ENCODE data around the gene E2F6. TPM values are rescaled to one million over a fixed set of nuclear protein-coding genes. Genes with fewer than 3 reads are reported as not detected.

Gene E2F6, protein sequence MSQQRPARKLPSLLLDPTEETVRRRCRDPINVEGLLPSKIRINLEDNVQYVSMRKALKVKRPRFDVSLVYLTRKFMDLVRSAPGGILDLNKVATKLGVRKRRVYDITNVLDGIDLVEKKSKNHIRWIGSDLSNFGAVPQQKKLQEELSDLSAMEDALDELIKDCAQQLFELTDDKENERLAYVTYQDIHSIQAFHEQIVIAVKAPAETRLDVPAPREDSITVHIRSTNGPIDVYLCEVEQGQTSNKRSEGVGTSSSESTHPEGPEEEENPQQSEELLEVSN
- total RNA-seq (14.6 and 15.7 TPM in 2 replicates), polyA plus RNA-seq (7.1 and 7.9 TPM in 2 replicates), polyA minus RNA-seq (8.5 and 9.0 TPM in 2 replicates), Bru-seq, nascent RNA (percentile 90 among the genes with signal in this experiment), BruChase-seq, experiment 1, labeled RNA remaining after a 6-hour chase (percentile 72 among the genes with signal in this experiment), BruChase-seq, experiment 2, labeled RNA remaining after a 2-hour chase (percentile 82 among the genes with signal in this experiment)
- 8.0 and 8.9 TPM in 2 replicates for polyA plus RNA-seq (2011; cell fraction: cytosol; rRNA removed)
- polyA plus RNA-seq (2011; cell fraction: nucleus; rRNA removed): 14.1 and 16.6 TPM in 2 replicates
- 12.7 and 13.3 TPM in 2 replicates for polyA plus RNA-seq (2012)
- polyA minus RNA-seq (2011; cell fraction: cytosol; rRNA and poly(A)+ RNA removed): 9.2 TPM
- polyA minus RNA-seq (2011; cell fraction: nucleus; rRNA and poly(A)+ RNA removed): 9.9 and 11.1 TPM in 2 replicates
- long read RNA-seq, transcript E2F6-202 (7 exons, 3,218 nt): major isoform, 13 of 33 reads
- long read RNA-seq, partial matches to known transcripts: 2 of 33 reads
- long read RNA-seq, other reads (novel, unspliced or antisense): 9 of 33 reads

DNA sequence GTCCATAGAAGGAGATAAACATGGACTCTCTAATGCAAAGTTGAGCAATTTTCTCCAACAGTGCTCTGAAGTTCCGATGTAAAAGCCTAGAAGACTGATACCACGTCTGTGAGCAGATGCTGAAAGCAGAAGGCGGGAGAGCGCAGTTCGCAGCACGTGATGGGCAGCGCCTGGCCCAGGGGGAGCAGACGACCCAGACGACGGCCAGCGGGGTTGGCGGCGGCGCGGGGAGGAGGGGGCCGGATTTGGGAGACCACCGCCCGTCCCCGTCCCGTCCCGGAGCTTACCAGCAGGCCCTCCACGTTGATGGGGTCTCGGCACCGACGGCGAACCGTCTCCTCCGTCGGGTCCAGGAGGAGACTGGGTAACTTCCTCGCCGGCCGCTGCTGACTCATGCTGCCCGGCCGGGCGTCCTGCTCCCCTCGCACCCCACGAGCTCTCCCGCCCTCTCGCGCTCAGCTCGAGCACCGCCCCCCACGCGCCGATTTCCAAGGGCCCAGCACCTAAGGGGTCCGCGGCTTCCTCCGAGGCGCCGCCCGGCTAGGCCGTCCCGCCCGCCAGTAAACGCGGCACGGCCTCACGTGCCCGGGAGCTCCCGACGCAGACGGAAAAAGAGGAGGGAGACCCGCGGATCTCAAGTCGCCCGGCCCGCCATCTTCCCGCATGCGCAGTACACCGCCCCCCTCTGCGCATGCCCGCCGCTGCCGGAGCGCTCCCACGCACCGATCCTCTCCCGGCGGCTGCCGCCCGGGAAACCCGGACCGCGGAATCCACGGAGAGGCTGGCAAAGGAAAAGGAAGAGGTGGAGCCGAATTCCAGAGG lies at the start of gene E2F6:
Gene E2F6, minus strand, starts transcription at position 677 of the 822 bp plus-strand sequence. Its CDS starts 282 bp downstream, at position 395.
- no peaks in the 10 kb centered on the region for H3K27me3 ChIP-seq (ENCODE audit: control insufficient read depth in 2 of 2, insufficient read depth in 2 of 2, low read length in 2 of 2)
- no peaks in the 10 kb centered on the region for H3K9me3 ChIP-seq (replicated peaks; ENCODE audit: control insufficient read depth, insufficient read depth, low read length)
- intact Hi-C loops (cut with micrococcal nuclease): loop anchor here (1.0 to 10.0 kb wide), 4 partner anchors 10 to 312 kb away; partner anchors contain the start of genes LPIN1 and SLC66A3
- H3K36me3 ChIP-seq (ENCODE audit: control insufficient read depth in 2 of 2, extremely low read depth in 1 of 2, insufficient read depth in 2 of 2, low read length in 2 of 2): no peaks in the 10 kb centered on the region
- H3K27ac ChIP-seq (ENCODE audit: insufficient read depth, low read depth, low read length): peak within 1 kb of the TSS; percentile 73
- POLR2A ChIA-PET: interaction anchor here (0.9 kb wide), 1 partner anchor 333 kb away, joined by 4 read pairs; a partner anchor contains a TSS
- H4K20me1 ChIP-seq (replicated peaks; ENCODE audit: control insufficient read depth, extremely low read depth, insufficient read depth, low read length): peaks cover 2% of the 10 kb centered on the region
- TF ChIP-seq POLR2AphosphoS5 (IDR thresholded peaks at IDR 0.05; ENCODE audit: insufficient read depth, low read depth, low read length): no peak
- TF ChIP-seq, protein P1, sequence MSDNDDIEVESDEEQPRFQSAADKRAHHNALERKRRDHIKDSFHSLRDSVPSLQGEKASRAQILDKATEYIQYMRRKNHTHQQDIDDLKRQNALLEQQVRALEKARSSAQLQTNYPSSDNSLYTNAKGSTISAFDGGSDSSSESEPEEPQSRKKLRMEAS (IDR thresholded peaks at IDR 0.05; ENCODE audit: insufficient read depth, insufficient read length): peak; percentile 67
- TF ChIP-seq FOS (IDR thresholded peaks at IDR 0.05; ENCODE audit: borderline replicate concordance, insufficient read depth, low read length): peak; percentile 40
- FAIRE-seq (peak; percentile 77), DNase-seq (ENCODE audit: low read depth, low spot score) (peak; percentile 93)
- peak within 1 kb of the TSS; percentile 45 to 82 (median 46) for H3K4me3 ChIP-seq (replicated peaks in 1 of 3; ENCODE audit: insufficient read depth in 1 of 3, low read depth in 1 of 3, low read length in 3 of 3)
- peak within 1 kb of the TSS; percentile 76 for H2AFZ ChIP-seq (ENCODE audit: low read depth, low read length)
- H3K9me1 ChIP-seq (replicated peaks; ENCODE audit: control insufficient read depth, extremely low read depth, insufficient read depth, low read length): no peaks in the 10 kb centered on the region
- BruUV-seq (replicated peaks): no TSS peak
- peaks cover 21% of the 10 kb centered on the region for H3K4me1 ChIP-seq (ENCODE audit: control insufficient read depth, extremely low read depth, insufficient read depth, low read length)
- CTCF ChIA-PET: interaction anchor here (0.8 to 3.6 kb wide), 8 partner anchors 10 to 633 kb away, joined by 3 to 26 read pairs (median 6); a partner anchor contains a TSS
- peaks cover 49% of the 10 kb centered on the region for H3K79me2 ChIP-seq (ENCODE audit: control insufficient read depth, insufficient read depth, low read length)
- H3K4me2 ChIP-seq (ENCODE audit: insufficient read depth, low read length): peak within 1 kb of the TSS; percentile 89
- peak within 1 kb of the TSS; percentile 81 for H3K9ac ChIP-seq (replicated peaks; ENCODE audit: extremely low read depth, insufficient read depth, low read length)
- dilution Hi-C loops (cut with MboI; ENCODE audit: extremely low pct_ligation_motif_present, low sequenced_read_pairs): no loop called here
